Neutrophil (primary cell): ENCODE measurements around the gene CD8A.

ENCODE experiments used
- H3K27ac ChIP-seq: fragments of 200-600 bp; sonication (generic); 2 replicates; pipeline ENCODE4 v1.5.1; 2016; ENCODE audit warnings: mild to moderate bottlenecking, moderate library complexity
- H3K27me3 ChIP-seq: fragments of 200-600 bp; sonication (generic); 2 replicates; pipeline ENCODE4 v1.6.0; 2016; ENCODE audit warnings: mild to moderate bottlenecking
- H3K36me3 ChIP-seq: fragments of 200-600 bp; sonication (generic); 2 replicates; pipeline ENCODE4 v1.5.1; 2017
- H3K4me1 ChIP-seq, 2 experiments: fragments of 200-600 bp in 1 of 2; sonication (generic) in 1 of 2; 1 replicate in 1 of 2; 2 replicates in 1 of 2; pipeline versions ENCODE4 v1.5.1 to v1.6.1; 2013 to 2016; ENCODE audit warnings: low read depth in 1 of 2, low read length in 1 of 2, mild to moderate bottlenecking in 1 of 2, moderate library complexity in 1 of 2; ENCODE audit not compliant: control insufficient read depth in 1 of 2, insufficient read depth in 1 of 2
- H3K4me3 ChIP-seq, 2 experiments: fragments of 200-600 bp in 1 of 2; sonication (generic) in 1 of 2; 1 replicate in 1 of 2; 2 replicates in 1 of 2; pipeline ENCODE4 v1.5.1; 2013 to 2016; ENCODE audit warnings: low read depth in 1 of 2, low read length in 1 of 2, mild to moderate bottlenecking in 1 of 2, moderate library complexity in 1 of 2
- H3K9me3 ChIP-seq: fragments of 200-600 bp; sonication (generic); 2 replicates; pipeline ENCODE4 v1.5.1; 2016
- TF ChIP-seq, protein P1 (sequence below): fragments of 200-600 bp; sonication (generic); IDR thresholded peaks from 2 replicates; pipeline ENCODE4 v1.5.1; 2016; ENCODE audit warnings: antibody characterized with exemption

CD8A gene

DNA sequence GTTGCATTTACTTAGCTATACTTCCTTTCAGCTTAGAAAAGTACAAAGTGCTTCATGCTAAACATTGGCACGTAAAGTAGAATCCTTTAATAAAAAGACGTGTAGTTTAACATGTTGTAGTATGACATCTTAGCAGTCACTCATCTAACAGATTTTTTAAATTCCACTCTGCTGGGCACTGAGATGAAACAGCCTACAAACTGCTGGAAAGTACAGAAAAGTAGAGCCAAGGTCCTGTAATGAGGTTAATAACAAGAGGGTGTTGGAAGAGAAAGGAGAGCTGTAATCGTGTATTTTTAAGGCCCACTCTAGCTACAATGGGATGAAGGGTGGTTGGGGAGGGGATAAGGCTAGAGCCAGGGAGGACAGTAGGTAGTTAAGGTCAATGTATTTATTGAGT lies 10.7 kb downstream of the CD8A start:
- Histone ChIP-seq H3K36me3 (peaks cover 16% of the 10 kb centered on the region), H3K27ac (no peak overlapping the region)
- TF ChIP-seq, protein P1, sequence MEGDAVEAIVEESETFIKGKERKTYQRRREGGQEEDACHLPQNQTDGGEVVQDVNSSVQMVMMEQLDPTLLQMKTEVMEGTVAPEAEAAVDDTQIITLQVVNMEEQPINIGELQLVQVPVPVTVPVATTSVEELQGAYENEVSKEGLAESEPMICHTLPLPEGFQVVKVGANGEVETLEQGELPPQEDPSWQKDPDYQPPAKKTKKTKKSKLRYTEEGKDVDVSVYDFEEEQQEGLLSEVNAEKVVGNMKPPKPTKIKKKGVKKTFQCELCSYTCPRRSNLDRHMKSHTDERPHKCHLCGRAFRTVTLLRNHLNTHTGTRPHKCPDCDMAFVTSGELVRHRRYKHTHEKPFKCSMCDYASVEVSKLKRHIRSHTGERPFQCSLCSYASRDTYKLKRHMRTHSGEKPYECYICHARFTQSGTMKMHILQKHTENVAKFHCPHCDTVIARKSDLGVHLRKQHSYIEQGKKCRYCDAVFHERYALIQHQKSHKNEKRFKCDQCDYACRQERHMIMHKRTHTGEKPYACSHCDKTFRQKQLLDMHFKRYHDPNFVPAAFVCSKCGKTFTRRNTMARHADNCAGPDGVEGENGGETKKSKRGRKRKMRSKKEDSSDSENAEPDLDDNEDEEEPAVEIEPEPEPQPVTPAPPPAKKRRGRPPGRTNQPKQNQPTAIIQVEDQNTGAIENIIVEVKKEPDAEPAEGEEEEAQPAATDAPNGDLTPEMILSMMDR: no peak

DNA sequence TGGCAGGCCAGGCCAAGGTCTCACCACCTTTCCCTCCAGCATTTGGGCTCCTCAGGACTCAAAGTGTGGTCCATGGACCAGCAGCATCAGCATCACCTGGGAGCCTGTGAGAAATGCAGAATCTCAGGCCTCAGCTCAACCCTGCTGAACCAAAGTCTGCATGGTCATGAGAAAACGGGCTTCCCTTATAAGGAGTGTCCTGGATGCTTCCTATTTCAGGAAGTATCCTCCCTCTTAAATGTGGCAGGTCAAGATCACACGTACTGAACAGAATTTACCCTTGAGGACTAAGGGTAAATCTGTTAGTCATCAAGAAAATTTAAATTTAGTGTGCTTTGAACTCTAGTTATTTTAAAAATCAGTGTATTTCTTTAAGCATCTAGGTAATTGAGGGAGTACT lies 11.8 kb downstream of the CD8A start:
- no peak overlapping the region for H3K27ac ChIP-seq
- TF ChIP-seq, protein P1: no peak
- no peak overlapping the region for H3K4me3 ChIP-seq
- H3K36me3 ChIP-seq: peaks cover 26% of the 10 kb centered on the region
- peaks cover 4 to 10% of the 10 kb centered on the region in 2 experiments for H3K4me1 ChIP-seq
- no peaks in the 10 kb centered on the region for H3K9me3 ChIP-seq
- H3K27me3 ChIP-seq: peaks cover 25% of the 10 kb centered on the region

More for the DNA sequence above, 10.7 kb downstream of the CD8A start:
- no peak overlapping the region for H3K4me3 ChIP-seq
- peaks cover 4 to 10% of the 10 kb centered on the region in 2 experiments for H3K4me1 ChIP-seq
- H3K9me3 ChIP-seq: no peaks in the 10 kb centered on the region
- H3K27me3 ChIP-seq: peaks cover 34% of the 10 kb centered on the region

DNA sequence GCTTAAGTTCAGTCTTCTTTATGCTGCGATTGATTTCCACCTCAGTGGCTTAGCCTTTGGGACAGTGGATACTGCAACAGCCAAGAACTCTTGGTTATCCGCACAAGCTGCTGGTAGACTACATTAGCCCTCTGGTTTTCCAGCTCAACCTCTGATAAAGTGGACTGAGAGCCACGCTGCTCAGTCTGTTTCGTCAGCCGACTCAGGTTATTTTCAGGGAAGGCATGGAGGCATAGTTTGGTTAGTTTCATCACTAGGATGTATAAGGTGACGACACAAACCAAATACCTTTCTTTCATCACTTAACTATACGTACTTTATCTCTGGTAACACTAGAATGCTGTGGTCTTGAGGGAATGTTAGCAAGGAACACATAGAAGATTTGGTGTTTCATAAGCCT lies 14.2 kb downstream of the CD8A start:
- no peak overlapping the region for H3K27ac ChIP-seq

DNA sequence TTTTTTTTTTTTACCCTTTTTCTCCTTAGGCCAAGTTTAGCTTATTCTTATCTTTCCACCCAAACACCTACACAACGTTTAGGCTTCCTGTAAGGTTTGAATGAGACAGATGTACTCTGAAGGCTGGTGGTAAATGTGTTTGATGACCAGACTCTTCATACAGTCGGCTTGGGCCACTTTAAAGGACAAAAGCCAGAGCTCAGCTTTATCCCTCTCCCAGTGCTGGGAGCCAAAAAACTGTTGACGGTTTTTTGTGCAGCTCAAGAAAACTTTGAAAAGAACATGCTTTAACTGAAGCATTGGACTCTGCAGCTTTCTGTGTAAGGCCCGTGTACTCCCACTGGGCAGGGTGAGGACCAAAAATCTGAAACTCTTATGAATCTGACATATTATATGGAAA lies 15.4 kb downstream of the CD8A start:
- TF ChIP-seq, protein P1: no peak
- Histone ChIP-seq H3K36me3 (peaks cover 62% of the 10 kb centered on the region), H3K9me3 (no peaks in the 10 kb centered on the region), H3K27ac (no peak overlapping the region), H3K4me1 (peaks cover 0 to 7% of the 10 kb centered on the region in 2 experiments), H3K4me3 (no peak overlapping the region), H3K27me3 (no peaks in the 10 kb centered on the region)

More for the DNA sequence above, 14.2 kb downstream of the CD8A start:
- TF ChIP-seq, protein P1: no peak
- Histone ChIP-seq H3K4me3 (no peak overlapping the region), H3K36me3 (peaks cover 50% of the 10 kb centered on the region), H3K27me3 (peaks cover 4% of the 10 kb centered on the region), H3K9me3 (no peaks in the 10 kb centered on the region), H3K4me1 (peaks cover 4 to 10% of the 10 kb centered on the region in 2 experiments)

DNA sequence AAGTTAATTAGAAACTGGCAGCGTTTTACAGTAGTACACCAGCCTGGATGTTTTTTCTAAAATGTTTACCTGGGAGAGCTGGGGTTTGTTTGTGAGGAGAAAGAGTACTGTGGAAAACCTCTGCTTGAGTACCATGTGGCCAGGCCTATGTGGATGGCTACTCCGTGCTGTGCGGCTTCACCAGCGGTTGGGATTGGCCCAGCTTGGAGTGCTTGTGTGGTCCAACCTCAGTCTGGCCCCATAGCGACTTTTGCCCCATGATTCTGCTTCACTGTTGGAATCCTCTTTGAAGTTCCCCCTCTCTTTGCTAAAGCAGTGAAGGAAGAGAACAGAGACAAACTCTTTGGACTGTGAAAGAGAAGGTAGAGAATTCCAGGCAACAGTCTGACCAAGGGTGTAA lies 15.9 kb downstream of the CD8A start:
- Histone ChIP-seq H3K4me3 (no peak overlapping the region), H3K36me3 (peaks cover 67% of the 10 kb centered on the region), H3K4me1 (peaks cover 0 to 7% of the 10 kb centered on the region in 2 experiments), H3K27ac (no peak overlapping the region), H3K9me3 (no peaks in the 10 kb centered on the region), H3K27me3 (no peaks in the 10 kb centered on the region)
- TF ChIP-seq, protein P1: no peak

DNA sequence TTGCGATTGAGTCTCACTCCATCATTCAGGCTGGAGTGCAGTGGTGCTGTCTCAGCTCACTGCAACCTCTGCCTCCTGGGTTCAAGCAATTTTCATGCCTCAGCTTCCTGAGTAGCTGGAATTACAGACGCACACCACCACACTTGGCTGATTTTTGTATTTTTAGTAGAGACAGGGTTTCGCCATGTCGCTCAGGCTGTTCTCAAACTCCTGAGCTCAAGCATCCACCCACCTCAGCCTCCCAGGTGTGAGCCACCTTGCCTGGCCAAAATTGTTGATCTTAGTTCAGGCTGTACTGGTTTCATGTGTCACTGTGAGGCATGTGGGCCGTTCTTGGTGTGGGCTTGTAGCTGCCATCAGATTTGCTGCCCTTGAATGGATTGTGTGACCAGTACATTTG lies 18.1 kb downstream of the CD8A start:
- TF ChIP-seq, protein P1: no peak
- Histone ChIP-seq H3K4me1 (peaks cover 0 to 7% of the 10 kb centered on the region in 2 experiments), H3K9me3 (no peaks in the 10 kb centered on the region), H3K27me3 (no peaks in the 10 kb centered on the region), H3K4me3 (no peak overlapping the region), H3K36me3 (peaks cover 87% of the 10 kb centered on the region), H3K27ac (no peak overlapping the region)
